Rectal smooth muscle tissue (tissue), 1 donor: ENCODE results near the gene SLC43A3.

Experiments
- H3K27ac ChIP-seq: one replicate; pipeline ENCODE4 v1.7.0; 2013; ENCODE audit warnings: low read depth, low read length, inconsistent platforms
- H3K27me3 ChIP-seq: one replicate; pipeline ENCODE4 v1.7.0; 2013; ENCODE audit warnings: low read length; ENCODE audit not compliant: control insufficient read depth, insufficient read depth
- H3K36me3 ChIP-seq: one replicate; pipeline ENCODE4 v1.7.0; 2013; ENCODE audit warnings: low read length; ENCODE audit not compliant: control insufficient read depth, insufficient read depth
- H3K4me1 ChIP-seq: one replicate; pipeline ENCODE4 v1.7.0; 2013; ENCODE audit warnings: low read length; ENCODE audit not compliant: control insufficient read depth, insufficient read depth
- H3K4me3 ChIP-seq: one replicate; pipeline ENCODE4 v1.7.0; 2013; ENCODE audit warnings: low read length
- H3K9ac ChIP-seq: one replicate; pipeline ENCODE4 v1.7.0; 2013; ENCODE audit warnings: low read length

SLC43A3 gene

DNA sequence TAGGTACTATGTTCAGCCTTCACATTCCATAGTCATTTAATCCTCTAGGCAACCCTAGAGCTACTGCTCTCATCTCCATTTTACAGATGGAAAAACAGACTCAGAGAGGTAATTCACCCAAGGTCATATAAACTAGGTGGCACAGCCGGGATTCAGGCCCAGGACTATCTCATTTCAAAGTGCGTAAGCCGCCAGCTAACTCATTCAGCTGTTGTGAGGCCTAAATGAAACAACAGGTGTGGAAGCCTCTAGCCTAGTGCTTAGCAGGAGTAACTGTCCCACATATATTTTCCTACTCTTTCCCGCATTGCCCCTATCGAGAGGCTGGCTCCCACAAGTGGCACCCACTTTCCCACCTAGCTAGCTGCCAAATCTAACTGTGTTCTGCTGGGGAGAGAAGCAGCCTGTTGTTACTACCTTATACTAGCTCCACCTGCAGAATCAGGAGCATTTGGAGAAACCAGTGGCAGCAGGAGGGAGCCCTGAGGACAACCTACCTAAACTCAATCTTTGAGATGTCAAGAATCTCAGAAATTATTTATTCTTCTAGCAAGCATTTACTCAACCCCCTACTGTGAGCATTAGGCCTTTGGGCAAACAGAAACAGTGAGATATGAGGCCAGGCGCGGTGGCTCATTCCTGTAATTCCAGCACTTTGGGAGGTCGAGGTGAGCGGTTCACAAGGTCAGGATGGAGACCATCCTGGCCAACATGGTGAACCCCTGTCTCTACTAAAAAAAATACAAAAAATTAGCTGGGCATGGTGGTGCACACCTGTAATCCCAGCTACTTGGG is 66.8 kb downstream of the SLC43A3 start:
- Histone ChIP-seq H3K9ac (no peak overlapping the region), H3K27ac (no peak overlapping the region), H3K4me3 (no peak overlapping the region), H3K36me3 (no peaks in the 10 kb centered on the region), H3K4me1 (no peaks in the 10 kb centered on the region), H3K27me3 (no peaks in the 10 kb centered on the region)

DNA sequence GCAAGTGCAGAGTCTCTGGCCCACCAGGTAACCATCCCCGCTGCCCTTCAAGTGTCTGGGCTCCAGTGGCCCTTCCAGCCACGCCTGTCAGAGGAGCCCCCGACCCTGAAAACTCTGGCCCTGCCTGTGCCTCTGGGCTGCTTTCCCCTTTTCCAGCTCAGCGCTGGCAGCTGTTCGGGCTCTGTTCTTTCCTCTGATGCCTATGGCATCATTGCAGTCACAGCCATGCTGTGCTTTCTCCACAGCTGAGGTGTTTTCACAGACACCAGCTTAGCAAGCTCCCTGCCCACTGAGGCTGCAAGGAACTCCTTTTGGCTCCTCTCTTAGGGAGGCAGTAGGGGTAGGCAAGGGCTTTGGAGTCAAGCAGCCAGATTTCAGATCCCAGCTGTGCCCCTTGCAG is 67.5 kb downstream of the SLC43A3 start:
- H3K9ac ChIP-seq: no peak overlapping the region
- no peak overlapping the region for H3K27ac ChIP-seq
- no peaks in the 10 kb centered on the region for H3K36me3 ChIP-seq
- no peaks in the 10 kb centered on the region for H3K4me1 ChIP-seq
- H3K4me3 ChIP-seq: no peak overlapping the region
- H3K27me3 ChIP-seq: no peaks in the 10 kb centered on the region

DNA sequence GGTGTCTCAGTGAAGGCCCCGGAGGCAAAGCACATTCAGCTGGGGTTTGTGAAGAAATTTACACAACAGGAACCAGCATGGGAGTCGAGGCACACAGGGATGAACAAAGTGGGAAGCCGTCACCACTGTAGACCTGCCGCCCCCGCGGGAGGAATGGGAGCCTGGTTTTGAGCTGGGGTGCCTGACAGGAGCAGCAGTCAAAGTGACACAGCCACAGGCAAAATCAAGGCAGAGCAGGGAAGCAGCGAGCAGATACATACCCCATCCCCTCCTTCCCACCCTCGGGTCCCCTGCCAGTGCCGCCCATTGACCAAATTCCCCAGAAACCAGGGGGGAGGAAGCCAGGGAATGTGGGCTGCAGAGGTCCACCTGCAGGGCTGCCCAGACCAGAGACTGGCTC is 67.9 kb downstream of the SLC43A3 start:
- Histone ChIP-seq H3K27me3 (no peaks in the 10 kb centered on the region), H3K36me3 (no peaks in the 10 kb centered on the region), H3K4me3 (no peak overlapping the region), H3K4me1 (no peaks in the 10 kb centered on the region), H3K27ac (no peak overlapping the region), H3K9ac (no peak overlapping the region)

DNA sequence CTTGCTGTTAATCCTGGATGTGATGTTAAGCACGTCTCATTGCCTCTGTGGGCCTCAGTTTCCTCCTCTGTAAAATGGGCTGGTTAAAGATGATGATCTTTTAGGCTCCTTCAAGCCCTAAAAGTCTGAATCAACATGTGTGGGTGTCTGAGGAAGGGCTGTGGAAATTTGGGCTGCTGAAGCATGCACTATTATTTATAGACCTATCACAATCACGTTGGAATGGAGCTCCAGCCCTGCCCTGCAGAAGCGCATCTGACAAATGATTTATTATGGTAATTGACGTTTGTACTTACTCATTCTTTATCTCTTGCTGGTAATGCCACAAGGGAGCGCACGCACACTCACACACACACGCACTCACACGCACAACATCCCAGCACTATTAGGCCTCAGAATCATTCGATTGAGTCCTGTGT is 68.4 kb downstream of the SLC43A3 start:
- Histone ChIP-seq H3K4me1 (no peaks in the 10 kb centered on the region), H3K4me3 (no peak overlapping the region)

GRCh38 chr11:57357856-57358255 is 69.1 kb downstream of the SLC43A3 start:
- Histone ChIP-seq H3K27ac (no peak overlapping the region), H3K9ac (no peak overlapping the region), H3K4me1 (no peaks in the 10 kb centered on the region), H3K27me3 (no peaks in the 10 kb centered on the region), H3K36me3 (no peaks in the 10 kb centered on the region), H3K4me3 (no peak overlapping the region)

More for the DNA sequence above, 68.4 kb downstream of the SLC43A3 start:
- no peak overlapping the region for H3K9ac ChIP-seq
- no peak overlapping the region for H3K27ac ChIP-seq
- H3K36me3 ChIP-seq: no peaks in the 10 kb centered on the region
- no peaks in the 10 kb centered on the region for H3K27me3 ChIP-seq

DNA sequence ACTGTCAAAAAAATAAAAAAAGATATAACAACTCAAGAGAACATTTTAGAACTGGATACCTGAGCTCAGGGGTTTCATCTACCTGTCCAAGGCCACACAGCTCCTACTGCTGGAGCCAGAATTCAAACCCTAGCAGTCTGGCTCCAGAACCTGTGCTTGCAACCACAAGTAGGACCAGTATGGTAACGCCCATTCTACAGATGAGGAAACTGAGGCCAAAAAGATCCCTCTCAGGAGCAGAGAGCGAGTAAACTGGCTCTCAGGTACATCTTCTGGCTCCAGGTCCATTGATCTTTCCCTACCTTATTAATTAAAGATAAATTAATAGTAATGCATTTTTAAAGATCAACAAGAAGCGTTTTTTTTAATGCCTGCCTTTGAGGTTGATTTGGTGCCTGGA is 69.6 kb downstream of the SLC43A3 start:
- H3K27me3 ChIP-seq: no peaks in the 10 kb centered on the region
- H3K27ac ChIP-seq: no peak overlapping the region

More for the DNA sequence above, 69.6 kb downstream of the SLC43A3 start:
- no peaks in the 10 kb centered on the region for H3K36me3 ChIP-seq
- H3K9ac ChIP-seq: no peak overlapping the region
- H3K4me1 ChIP-seq: no peaks in the 10 kb centered on the region
- no peak overlapping the region for H3K4me3 ChIP-seq
